Non-pigmented ciliary epithelial cell (primary cell): ENCODE data around the gene ZNF169.
A peak's percentile ranks its signal among the peaks of the same experiment; 100 is the strongest.
"Not testable (repeated sequence)": the region's sequence is repeated elsewhere in the genome, so short reads cannot be mapped to it uniquely, and the experiment has no call there.

Experiments used
- DNase-seq: peaks from one replicate; pipeline ENCODE4 v3.0.0-alpha.2; 2010; ENCODE audit warnings: low read depth

ZNF169 gene

DNA sequence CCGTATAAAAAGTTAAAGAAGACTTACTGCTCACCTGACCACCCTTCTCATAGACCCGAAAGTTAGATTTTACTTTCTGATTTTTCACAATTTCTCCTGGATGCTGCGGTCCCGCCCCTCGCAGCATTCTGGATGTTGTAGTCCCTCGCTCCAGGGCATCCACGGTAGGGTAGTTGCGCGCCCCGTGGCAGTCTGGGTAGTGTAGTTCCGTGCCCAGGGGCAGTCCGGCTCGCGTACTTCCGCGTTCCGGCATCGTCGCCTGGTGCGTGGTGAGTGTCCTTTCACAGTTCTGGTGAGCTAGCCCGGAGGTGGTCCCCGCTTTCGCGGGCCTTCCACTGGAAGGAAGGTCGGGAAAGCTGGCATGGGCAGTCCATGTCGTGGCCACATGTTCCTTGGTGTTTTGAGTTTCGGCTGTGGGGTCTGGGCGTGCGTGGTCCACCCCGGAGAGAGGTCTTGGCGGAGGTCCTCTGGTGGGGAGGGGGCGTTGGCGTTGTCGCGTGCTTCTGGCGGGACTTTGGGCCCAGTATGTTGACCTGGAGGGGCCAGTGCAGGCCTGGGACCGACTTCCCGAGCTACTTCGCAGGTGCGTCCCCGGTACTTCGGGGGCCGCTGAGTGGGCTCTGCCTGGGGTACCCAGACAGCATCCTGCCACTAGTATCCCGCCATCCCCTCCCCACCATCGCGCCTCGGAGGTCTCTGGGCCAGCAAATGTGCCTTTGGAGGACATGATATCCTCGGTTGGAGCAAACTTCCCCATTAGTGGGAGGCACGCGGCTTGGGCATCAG lies at the start of gene ZNF169:
Gene ZNF169 (plus strand): TSS at position 222 of the 786 bp plus-strand sequence. CDS start 19,515 bp downstream, outside the sequence.
- DNase-seq = peak; percentile 51

DNA sequence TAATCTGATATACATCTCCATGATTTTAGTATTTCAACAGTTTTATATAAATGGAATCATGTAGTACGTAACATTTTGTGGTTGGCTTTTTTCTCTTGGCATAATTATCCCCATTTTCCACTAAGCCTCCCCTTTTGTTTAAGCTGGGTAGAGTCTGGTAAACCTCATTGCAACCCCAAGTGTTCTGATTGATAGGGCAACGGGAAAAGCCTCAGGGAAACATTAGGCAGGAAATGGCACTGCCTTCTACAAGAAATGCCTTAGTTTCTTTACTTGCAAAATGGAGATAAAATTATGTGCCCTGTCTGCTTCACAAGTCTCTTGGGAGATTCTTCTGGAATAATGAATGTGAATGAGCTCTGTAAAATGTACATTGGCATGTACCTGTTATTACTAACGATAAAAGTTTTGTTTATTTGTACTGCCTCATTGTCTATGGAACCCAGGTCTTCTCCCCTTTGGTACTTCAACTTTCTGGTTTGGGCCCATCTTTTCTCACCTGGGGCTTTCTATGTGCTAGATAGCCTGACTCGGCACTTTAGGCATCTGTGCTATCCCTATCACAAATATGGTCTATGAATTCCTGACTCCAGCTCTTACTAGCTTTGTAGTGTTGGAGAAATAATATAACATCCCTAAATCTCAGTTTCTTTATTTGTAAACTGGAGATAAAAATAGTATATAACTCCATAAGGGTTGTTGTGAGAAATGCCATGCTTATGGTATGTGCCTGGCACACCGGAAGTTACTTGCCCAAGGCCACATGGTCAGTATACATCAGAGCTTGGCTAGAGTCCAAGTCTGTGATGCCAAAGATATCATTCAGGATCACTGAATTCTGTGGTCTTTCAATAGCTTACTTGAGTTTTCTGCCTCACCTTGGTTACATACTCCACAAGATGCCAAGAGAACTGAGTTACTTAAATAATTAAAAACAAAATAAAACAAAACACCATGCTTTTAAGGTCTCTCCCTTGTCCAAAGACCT lies 48.2 kb upstream of the ZNF169 start:
- no peak for DNase-seq

DNA sequence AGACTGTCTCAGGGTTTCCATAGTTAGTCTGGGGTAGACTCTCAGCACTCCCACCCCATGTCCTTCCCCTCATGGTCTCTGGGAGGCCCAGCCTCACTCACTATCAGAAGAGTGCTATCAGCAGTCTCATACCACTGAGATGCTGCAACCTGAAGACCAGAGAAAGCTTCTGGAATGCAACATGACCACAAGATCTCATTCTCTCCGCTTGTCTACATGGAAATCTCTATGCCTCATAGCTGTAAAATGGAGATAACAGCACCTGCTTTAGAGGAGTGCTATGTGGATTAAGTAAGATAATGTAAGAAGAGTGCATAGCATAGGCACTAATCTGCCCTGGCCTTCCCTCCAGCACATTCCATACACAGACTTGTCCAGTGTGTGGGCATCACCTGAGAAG lies 47.0 kb upstream of the ZNF169 start:
- peak; percentile 63 for DNase-seq

DNA sequence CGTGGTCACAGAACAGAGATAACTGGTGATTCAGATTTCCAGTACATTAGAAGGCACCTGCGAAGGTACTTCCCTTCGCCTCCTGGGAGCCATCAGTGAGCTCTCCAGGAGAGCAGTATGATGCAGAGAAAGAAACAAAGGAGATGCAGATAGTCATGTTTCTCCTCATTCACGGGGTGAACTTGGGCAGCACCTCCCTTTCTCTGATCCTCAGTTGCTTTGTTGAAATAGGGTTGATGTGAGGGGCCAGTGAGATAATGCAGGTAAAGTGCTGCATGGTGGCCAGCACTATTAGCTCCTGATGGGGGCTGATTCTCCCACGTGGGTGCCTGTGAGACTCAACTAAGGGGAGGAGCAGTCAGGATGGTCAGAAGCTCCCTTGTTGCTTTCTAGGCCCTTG lies 46.6 kb upstream of the ZNF169 start:
- DNase-seq = no peak

DNA sequence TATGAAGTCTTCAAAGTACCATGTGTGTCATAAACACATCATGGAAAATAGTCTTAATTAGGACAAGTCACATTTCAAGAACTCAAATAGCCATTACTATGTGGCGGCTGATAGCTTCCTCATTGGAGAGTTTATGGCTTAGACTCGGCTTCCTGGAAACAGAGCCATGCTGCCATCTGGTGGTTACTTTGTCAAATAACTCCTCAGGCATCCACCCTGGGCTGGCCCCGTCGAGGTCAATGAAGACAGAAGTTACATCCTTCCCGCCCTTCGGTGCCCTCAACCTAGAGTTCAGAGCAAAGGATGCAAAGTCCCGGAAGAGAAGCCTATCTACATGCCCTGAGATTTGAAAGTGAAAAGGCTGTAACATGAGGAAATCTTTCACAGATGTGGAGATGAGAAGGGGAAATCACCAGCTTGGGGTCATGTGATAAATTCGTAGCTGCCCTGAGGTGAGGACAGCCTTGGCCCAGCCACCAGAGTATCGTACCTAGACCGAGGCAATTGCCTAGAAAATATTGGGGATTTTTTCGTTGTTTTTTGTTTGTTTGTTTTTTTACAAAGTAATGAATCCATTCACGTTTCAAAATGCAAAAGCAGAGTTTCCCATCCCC lies 45.5 kb upstream of the ZNF169 start:
- DNase-seq = peak; percentile 48

DNA sequence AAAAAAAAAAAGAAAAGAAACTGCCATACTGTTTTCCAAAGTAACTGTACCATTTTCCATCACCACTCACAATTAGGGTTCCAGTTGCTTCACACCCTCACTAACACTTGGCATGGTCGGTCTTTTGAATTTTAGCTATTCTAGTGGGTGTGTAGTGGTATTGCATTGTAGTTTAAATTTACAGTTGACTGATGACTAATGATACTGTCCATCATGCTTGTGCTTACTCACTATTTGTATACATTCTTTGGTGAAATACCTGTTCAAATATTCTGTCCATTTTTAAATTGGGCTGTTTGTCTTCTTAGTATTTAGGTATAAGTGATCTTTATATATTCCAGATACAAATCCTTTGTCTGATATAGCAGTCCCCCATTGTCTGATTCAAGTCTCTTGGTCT lies 36.2 kb upstream of the ZNF169 start:
- DNase-seq = no peak

DNA sequence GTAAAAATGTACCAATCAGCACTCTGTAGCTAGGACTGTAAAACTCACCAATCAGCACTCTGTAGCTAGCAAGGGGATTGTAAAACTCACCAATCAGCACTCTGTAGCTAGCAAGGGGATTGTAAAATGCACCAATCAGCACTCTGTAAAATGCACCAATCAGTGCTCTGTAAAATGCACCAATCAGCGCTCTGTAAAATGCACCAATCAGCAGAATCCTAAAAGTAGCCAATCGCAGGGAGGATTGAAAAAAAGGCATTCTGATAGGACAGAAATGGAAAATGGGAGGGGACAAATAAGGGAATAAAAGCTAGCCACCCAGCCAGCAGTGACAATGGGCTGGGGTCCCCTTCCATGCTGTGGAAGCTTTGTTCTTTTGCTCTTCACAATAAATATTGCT lies 33.7 kb upstream of the ZNF169 start:
- DNase-seq = not testable (repeated sequence)

DNA sequence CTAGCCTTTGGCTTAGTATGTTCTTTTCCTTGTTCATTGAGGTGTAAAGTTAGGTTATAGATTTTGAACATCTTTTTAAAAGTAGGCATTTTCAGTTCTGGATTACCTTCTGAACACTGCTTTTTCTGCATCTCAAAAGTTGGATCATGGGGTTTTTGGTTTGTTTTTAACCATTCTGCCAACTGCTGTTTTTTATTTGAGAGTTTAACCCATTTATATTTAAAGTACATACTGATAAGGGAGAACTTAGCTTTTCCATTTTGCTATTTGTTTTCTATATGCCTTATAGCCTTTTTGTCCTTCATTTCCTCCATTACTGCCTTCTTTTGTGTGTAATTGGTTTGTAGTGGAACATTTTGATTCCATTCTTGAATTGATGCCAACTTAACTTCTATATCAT lies 30.5 kb upstream of the ZNF169 start:
- no peak for DNase-seq

DNA sequence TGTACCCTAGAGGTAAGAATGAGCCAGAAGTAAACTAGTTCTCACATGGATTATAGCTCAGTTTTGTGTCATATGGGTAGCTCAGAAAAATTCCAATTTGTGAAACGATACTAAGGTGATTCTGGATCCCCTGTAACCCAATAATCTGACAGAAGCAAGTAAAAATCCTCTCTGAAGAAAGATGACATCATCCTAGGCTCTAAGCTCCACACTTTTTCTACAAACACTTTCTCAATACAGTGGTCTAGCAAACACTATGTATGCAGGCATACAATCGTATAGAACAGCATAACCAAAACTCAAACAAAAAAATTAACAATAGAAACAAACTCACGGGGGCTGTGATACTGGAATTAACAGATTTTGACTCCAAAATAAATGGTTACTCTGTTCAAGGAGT lies 26.7 kb upstream of the ZNF169 start:
- no peak for DNase-seq

DNA sequence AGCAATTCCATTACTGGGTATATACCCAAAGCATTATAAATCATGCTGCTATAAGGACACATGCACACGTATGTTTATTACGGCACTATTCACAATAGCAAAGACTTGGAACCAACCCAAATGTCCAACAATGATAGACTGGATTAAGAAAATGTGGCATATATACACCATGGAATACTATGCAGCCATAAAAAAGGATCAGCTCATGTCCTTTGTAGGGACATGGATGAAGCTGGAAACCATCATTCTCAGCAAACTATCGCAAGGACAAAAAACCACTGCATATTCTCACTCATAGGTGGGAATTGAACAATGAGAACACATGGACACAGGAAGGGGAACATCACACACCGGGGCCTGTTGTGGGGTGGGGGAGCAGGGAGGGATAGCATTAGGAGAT lies 18.0 kb upstream of the ZNF169 start:
- DNase-seq = not testable (repeated sequence)

DNA sequence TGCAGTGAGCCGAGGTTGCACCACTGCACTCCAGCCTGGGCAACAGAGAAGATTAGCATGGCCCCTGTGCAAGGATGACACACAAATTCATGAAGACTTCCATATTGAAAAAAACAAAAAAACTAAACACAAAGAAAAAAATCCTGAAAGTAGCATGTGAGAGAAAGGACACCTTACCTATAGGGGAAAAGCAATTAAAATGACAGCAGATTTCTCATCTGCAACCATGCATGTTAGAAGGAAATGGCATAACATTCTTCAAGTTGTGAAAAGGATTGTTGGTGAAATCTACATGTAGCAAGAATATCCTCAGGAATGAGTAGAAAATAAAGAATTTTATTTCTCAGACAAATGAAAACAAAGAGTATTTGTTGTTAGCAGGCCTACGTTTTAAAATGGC lies 13.4 kb upstream of the ZNF169 start:
- DNase-seq = no peak

DNA sequence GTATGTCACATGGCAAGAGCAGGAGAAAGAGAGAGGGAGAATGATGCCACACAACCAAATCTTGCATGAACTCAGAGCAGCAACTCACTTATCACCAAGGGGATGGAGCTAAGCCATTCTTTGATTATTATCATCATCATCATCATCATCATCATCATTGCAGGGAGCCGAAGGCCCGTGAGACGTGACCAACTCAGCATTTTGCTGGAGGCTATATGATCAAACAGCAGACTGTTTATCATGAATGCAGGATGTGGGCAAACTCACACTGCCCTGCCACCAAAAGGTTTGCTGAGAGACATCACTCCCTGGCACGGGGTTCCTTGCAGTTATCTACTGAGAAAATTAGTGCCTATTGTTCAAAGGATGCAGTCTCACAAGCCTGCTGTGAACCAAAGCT lies 8.6 kb upstream of the ZNF169 start:
- DNase-seq = no peak

DNA sequence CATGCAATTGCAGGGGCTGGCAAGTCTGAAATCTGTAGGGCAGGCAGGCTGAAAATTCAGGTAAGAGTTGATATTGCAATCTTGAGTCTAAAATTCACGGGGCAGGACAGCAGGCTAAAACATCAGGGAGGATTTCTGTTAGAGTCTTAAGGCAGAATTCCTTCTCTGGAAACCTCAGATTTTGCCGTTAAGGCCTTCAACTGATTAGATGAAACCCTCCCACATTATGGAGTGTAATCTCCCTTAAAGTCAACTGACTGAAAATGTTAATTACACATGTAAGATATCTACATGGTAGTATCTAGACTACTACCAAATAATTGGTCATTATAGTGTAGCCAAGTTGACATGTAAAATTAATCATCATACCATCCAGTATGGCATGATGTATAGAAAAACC lies 3.1 kb upstream of the ZNF169 start:
- DNase-seq = no peak

DNA sequence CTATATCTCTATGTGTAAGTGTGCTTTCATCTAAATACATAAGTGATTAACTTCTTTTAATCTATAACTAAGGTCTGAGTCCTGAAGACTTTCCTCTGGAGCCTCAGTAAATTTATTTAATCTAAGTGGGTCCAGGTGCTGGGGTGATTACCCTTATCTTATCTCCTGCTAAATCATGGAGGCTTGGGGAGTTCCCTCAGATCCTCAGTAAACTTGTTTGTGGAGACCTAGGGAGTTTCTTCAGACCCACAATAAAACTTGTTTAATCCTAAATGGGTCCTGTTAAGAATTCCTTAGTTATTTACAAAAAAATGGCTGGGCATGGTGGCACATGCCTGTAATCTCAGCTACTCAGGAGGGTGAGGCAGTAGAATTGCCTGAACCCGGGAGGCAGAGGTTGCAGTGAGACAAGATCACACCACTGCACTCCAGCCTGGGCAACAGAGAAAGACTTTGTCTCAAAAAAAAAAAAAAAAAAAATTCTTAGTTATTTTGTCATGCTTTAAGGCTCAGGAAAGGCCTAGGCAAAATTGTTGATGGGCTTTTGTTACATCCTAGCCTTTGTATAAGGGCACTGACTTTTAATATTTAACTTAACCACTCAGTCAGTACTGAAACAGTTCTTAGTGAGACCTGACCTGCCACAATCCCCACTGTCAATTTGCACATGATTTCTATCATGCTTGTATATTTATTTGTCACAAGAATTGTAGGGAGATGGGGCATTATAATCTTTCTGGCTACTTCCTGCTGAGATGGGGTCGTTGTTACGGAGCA lies 6.7 kb downstream of the ZNF169 start:
- not testable (repeated sequence) for DNase-seq

DNA sequence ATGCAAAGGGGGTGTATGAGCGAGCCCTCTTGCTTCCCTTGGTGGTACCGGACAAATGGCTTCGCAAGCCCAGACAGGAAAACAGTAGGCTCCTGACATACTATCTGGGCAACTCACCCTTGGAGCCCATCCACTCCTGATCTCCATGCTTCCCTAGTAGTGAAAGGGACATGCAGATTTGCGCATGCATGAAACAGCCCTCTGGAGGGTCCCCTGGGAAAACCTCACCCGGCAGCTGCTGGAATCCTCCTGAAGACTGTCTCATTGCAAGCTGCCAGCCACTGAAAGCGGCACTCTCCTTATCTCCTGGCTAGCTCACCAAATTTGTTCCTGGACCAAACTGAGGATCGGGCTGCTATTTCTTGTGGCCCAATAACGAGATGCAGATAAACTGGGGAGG lies 10.2 kb downstream of the ZNF169 start:
- DNase-seq = no peak

DNA sequence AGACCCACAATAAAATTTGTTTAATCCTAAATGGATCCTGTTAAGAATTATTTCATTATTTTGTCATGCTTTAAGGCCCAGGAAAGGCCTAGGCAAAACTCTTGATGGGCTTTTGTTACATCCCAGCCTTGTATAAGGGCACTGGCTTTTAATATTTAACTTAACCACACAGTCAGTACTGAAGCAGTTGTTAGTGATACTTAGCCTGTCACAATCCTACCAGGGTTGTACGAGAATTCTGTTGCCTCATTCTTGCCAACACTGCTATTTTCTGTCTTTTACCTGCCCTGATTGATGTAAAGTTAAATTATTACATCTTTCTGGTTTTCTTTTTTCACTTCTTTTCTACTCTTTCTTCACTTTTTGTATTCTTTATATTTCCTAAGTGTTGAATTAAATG lies 10.9 kb downstream of the ZNF169 start:
- DNase-seq = no peak

DNA sequence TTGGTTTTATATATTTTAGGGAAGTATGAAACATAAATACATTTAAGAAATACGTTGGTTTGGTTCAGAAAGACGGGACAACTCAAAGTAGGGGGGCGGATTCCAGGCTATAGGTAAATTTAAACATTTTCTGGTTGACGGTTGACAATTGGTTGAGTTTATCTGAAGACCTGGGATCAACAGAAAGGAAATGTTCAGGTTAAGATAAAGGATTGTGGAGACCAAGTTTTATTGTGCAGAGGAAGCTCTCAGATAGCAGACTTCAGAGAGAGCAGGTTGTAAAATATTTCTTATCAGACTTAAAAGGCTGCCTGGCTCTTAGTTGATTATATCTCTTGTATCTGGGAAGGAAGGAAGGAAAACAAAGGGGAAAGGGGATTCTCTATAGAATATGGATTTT lies 17.9 kb downstream of the ZNF169 start:
- not testable (repeated sequence) for DNase-seq

DNA sequence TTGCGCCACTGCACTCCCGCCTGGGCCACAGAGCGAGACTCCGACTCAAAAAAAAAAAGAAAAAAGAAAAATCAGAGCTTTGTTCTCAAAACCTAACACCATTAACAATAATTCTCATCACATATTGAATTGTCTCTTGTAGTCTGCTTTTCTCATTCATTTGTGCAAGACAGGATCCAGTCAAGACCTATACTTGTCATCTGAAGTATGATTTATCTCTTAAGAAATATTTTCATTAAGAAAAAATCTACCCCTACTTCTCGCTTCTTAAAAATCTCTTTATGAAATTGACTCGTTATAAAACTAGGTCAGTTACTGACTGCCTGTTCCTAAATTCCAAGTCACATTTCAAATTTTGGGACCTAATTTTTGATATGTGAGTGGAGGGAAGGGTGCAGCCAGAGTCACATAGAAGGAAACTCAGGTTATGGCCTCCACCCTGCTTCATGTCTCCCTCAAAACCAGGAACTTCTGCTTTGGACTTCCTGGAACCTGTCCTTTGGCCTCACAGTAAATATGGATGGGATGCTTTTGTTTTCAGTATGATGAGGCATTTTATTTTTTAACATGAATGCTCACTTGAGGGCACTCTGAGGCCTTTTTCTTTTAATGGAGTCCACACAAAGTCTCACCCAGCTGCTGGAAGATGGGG lies 18.9 kb downstream of the ZNF169 start:
- DNase-seq = no peak

DNA sequence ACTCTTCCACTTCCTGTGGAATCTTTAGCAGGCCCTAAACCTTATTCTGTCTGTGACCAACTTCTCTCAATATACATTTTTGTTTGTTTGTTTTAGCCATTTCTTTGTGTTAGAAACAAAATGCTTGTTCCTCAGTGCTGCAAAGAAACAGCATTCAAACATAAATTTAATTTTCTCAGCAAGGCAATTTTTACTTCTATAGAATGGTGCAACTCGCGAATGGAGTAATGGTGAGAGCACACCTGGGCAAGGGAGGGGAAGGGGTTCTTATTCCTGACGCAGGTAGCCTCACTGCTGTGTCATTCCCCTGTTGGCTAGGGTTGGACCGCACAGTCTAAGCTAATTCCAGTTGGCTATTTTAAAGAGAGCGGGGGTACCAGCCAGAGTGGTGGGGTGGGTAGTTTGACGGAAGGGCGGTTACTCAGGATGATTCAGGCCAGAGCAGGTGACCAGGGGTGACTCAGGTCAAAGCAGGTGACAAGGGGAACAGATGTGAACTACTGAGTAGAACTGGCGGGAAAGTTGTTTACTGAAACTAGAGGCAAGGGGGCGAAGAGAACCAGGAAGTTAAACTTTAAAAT lies 21.4 kb downstream of the ZNF169 start:
- no peak for DNase-seq

DNA sequence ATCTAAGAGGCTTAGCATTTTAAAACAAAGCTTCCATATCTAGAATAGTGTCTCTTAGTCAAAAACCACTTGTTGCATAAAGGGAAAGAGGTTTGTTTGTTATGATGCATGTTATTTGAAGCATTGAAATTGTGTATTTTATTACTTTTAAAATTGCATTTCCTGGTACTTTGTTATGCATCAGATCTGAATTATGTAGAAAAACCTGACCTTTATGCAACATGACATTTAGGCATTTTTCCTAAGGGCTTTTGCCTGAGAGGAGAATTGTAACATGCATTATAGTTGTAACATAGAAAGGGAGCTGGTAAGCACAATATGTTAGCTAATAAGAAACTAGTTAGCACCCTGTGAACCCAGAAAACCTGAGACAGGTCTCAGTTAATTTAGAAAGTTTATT lies 22.0 kb downstream of the ZNF169 start:
- no peak for DNase-seq

DNA sequence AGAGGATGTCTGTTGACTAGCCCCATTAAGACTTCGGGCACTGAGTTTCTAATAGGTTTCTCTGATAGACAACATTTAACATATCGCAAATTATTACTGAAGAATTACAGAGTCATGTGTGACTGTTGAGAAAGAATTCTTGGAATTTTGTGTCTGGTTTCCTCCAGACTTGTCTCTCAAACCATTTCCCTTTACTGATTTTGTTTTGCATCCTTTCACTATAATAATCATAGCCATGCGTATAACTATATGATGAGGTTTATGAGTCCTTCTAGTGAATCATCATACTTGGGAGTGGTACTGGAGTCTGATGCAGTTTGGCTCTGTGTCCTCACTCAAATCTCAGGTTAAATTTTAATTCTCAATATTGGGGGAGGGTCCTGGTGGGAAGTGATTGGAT lies 27.0 kb downstream of the ZNF169 start:
- DNase-seq = peak; percentile 3
